GM12892 (cell line): ENCODE results near the gene OPA3.

Experiments used
- DNase-seq: peaks from one replicate; pipeline ENCODE4 v3.0.0; 2011; ENCODE audit not compliant: insufficient read length
- FAIRE-seq: peaks from 2 replicates; lab custom pipeline; 2011; peaks lifted over from hg19 to GRCh38; lab: Jason Lieb, UNC
- POLR2A ChIP-seq: IDR thresholded peaks from 2 replicates; pipeline ENCODE4 v1.6.1; 2011; ENCODE audit warnings: low read depth, low read length, control low read depth
- POLR2AphosphoS5 ChIP-seq: IDR thresholded peaks from 2 replicates; pipeline ENCODE4 v1.6.1; 2011; ENCODE audit warnings: low read depth, low read length, control low read depth
- TAF1 ChIP-seq: IDR thresholded peaks from 2 replicates; pipeline ENCODE4 v1.6.1; 2011; ENCODE audit warnings: low read depth, mild to moderate bottlenecking, control low read depth, low read length, borderline replicate concordance

OPA3 gene

GRCh38 chr19:45613926-45614725, 29.5 kb upstream of the OPA3 start:
- FAIRE-seq (peak; percentile 90), DNase-seq (peak; percentile 60)
- no peak for TF ChIP-seq TAF1
- TF ChIP-seq POLR2AphosphoS5, result no peak
- no peak for TF ChIP-seq POLR2A

- DNase-seq, result no peak
- no peak for FAIRE-seq
- no peak for TF ChIP-seq POLR2AphosphoS5
Measured at GRCh38 chr19:45608948-45609347, 24.3 kb upstream of the OPA3 start.

GRCh38 chr19:45607071-45608029, 22.7 kb upstream of the OPA3 start:
- TF ChIP-seq TAF1, result 0 out of 2 replicates have a peak, but pooled peaks have one; percentile 26
- TF ChIP-seq POLR2A, result peak; percentile 40; the same call in 1 of the 2 replicates
- TF ChIP-seq POLR2AphosphoS5, result no peak; the same call in 1 of the 2 replicates
- DNase-seq, result no peak
- peak; percentile 17 for FAIRE-seq

- no peak for TF ChIP-seq POLR2AphosphoS5
- TF ChIP-seq TAF1, result no peak
- TF ChIP-seq POLR2A, result no peak
- no peak for DNase-seq
- FAIRE-seq, result peak; percentile 42
Measured at GRCh38 chr19:45601524-45602374, 17.1 kb upstream of the OPA3 start, which contains the start of gene GPR4. Gene GPR4 (minus strand): TSS chr19:45602212. CDS start chr19:45591866, 10,346 bp downstream.

GRCh38 chr19:45601115-45601514, 16.5 kb upstream of the OPA3 start:
- TF ChIP-seq POLR2A, result no peak
- TF ChIP-seq POLR2AphosphoS5, result no peak
- TF ChIP-seq TAF1, result no peak
- FAIRE-seq (no peak), DNase-seq (no peak)

GRCh38 chr19:45600340-45600885, 15.8 kb upstream of the OPA3 start:
- DNase-seq (no peak), FAIRE-seq (no peak)
- TF ChIP-seq POLR2A (no peak), POLR2AphosphoS5 (no peak), TAF1 (no peak)

GRCh38 chr19:45599286-45599685, 14.7 kb upstream of the OPA3 start:
- FAIRE-seq (no peak), DNase-seq (no peak)
- TF ChIP-seq POLR2A (no peak), POLR2AphosphoS5 (no peak), TAF1 (no peak)

- FAIRE-seq, result no peak
- DNase-seq, result no peak
- TF ChIP-seq POLR2A (no peak), TAF1 (no peak), POLR2AphosphoS5 (no peak)
Measured at GRCh38 chr19:45598267-45599001, 13.8 kb upstream of the OPA3 start.

- TF ChIP-seq TAF1, result no peak
- TF ChIP-seq POLR2AphosphoS5, result no peak
- TF ChIP-seq POLR2A, result no peak
- FAIRE-seq (no peak), DNase-seq (no peak)
Measured at GRCh38 chr19:45597425-45598111, 13.0 kb upstream of the OPA3 start.

GRCh38 chr19:45595814-45596213, 11.2 kb upstream of the OPA3 start:
- no peak for TF ChIP-seq POLR2A
- TF ChIP-seq TAF1, result no peak
- FAIRE-seq (no peak), DNase-seq (no peak)
